ENCODE results near the gene EHMT2.

DNA sequence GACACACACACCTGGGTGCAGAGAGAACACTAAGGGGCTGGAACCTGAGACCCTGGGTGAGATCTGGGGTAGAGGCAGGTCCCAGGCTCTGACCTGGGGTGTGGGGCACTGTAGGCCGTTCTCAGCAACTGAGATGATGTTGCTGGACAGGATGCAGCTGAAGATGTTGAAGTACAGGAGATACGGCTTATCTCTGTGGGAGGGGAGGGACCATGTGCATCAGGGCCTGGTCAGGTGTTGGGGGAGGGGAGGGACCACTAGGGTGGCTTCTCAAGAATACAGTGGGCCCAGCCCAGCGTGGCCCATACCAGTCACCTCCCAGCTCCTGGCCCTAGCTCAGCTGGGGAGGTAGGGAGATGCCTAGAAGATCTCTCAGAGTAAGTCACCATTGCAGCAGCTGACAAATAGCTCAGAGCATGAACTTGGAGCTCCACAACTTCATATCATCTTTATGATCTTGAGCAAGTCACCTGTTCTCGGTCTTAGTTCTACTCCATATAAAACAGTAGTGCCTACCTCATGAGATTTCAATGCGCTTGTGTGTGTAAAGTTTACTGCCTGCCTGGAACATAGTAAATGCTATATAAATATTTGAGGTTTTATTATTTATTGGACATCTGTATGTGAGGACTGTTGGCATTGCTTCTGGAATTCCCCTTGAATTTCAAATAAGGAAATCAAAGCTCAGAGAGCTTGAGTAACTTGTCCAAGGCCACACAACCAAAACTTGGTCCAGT, 22.5 kb downstream of the EHMT2 start:
- TF ChIP-seq, protein P1, sequence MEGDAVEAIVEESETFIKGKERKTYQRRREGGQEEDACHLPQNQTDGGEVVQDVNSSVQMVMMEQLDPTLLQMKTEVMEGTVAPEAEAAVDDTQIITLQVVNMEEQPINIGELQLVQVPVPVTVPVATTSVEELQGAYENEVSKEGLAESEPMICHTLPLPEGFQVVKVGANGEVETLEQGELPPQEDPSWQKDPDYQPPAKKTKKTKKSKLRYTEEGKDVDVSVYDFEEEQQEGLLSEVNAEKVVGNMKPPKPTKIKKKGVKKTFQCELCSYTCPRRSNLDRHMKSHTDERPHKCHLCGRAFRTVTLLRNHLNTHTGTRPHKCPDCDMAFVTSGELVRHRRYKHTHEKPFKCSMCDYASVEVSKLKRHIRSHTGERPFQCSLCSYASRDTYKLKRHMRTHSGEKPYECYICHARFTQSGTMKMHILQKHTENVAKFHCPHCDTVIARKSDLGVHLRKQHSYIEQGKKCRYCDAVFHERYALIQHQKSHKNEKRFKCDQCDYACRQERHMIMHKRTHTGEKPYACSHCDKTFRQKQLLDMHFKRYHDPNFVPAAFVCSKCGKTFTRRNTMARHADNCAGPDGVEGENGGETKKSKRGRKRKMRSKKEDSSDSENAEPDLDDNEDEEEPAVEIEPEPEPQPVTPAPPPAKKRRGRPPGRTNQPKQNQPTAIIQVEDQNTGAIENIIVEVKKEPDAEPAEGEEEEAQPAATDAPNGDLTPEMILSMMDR (IDR thresholded peaks at IDR 0.05; ENCODE audit: borderline replicate concordance, extremely low read depth, low read length, poor library complexity, severe bottlenecking): no peak
- no peak for TF ChIP-seq EZH2 (IDR thresholded peaks at IDR 0.05; ENCODE audit: borderline replicate concordance, low read depth, low read length, severe bottlenecking)
